K562 (cell line): ENCODE data around the gene GRXCR2. TPM values are rescaled to one million over a fixed set of nuclear protein-coding genes. Genes with fewer than 3 reads are reported as not detected.

Experiments used
- AFF1 ChIP-seq, 2 experiments: fragments of 450-650 bp; IDR thresholded peaks; 2 replicates each; pipeline ENCODE4 v1.6.1; 2018; ENCODE audit warnings: mild to moderate bottlenecking in 2 of 2, low read depth in 1 of 2; ENCODE audit not compliant: partially characterized antibody in 2 of 2
- ATF3 ChIP-seq, 2 experiments: fragments of 450-650 bp in 1 of 2; sonication (generic) in 1 of 2; formaldehyde crosslinking in 1 of 2; IDR thresholded peaks in 1 of 2; conservative IDR thresholded peaks in 1 of 2; 2 replicates each; pipeline versions ENCODE4 v1.6.1 to v1.8.1; 2016 to 2023; ENCODE audit warnings: mild to moderate bottlenecking in 2 of 2, moderate library complexity in 2 of 2, inconsistent platforms in 1 of 2, missing genetic modification reagents in 1 of 2
- FOXJ3 ChIP-seq: sonication (generic); formaldehyde crosslinking; IDR thresholded peaks from 2 replicates; pipeline ENCODE4 v1.4.0; 2020; ENCODE audit warnings: mild to moderate bottlenecking, missing genetic modification reagents
- SMC3 ChIP-seq: conservative IDR thresholded peaks from 2 replicates; pipeline ENCODE4 v1.6.1; 2011; ENCODE audit warnings: low read depth, low read length, improper control_type of control experiment; ENCODE audit not compliant: insufficient read depth
- TBL1XR1 ChIP-seq, 2 experiments: IDR thresholded peaks; 2 replicates each; pipeline ENCODE4 v1.6.1; 2012; ENCODE audit warnings: improper control_type of control experiment in 2 of 2, low read length in 2 of 2, mild to moderate bottlenecking in 1 of 2
- polyA plus RNA-seq, 8 experiments: library from polyadenylated mRNA; depleted of rRNA in 4 of 8; stranded (reverse) in 5 of 8; unstranded in 3 of 8; fragments of >200 nt; fragmentation: Nextera tagmentation in 2 of 8; fragmentation: Illumina TruSeq in 1 of 8; extraction: Ambion mirVana in 2 of 8; extraction: Trizol in 1 of 8; gene quantifications; 2 replicates each; pipeline versions ENCODE4 v1.2.1 to v1.2.3, GENCODE V29; 2011 to 2014; ENCODE audit warnings: inconsistent platforms in 1 of 8, missing spikeins in 1 of 8
- total RNA-seq, 7 experiments: library from RNA; depleted of rRNA in 6 of 7; stranded (reverse); fragments of >200 nt in 6 of 7; fragmentation: Illumina TruSeq in 2 of 7; extraction: Trizol in 2 of 7; gene quantifications; 2 replicates each; pipeline versions ENCODE4 v1.2.1 to v1.2.3, GENCODE V29; 2011 to 2021; ENCODE audit warnings: low replicate concordance in 1 of 7

Gene GRXCR2
- total and polyA plus RNA-seq, 9 of the 15 experiments (the other 6 are each of a cell fraction or from before 2014, with no cell fraction given): not detected

- no peak for TF ChIP-seq ATF3 (IDR thresholded peaks at IDR 0.05)
- TF ChIP-seq ATF3 (CRISPR knock-in tag; conservative IDR thresholded peaks at IDR 0.05): no peak
- no peak for TF ChIP-seq TBL1XR1 (IDR thresholded peaks at IDR 0.05; ENCODE audit: low read length in 2 of 2)
- no peak for TF ChIP-seq FOXJ3 (CRISPR knock-in tag)
- TF ChIP-seq AFF1 (IDR thresholded peaks at IDR 0.05; ENCODE audit: low read depth in 1 of 2, partially characterized antibody in 2 of 2): no peak
- TF ChIP-seq SMC3: peak; percentile 37; the same call in 1 of the 2 replicates
These were observed 47.0 kb downstream of the GRXCR2 start (continued) for GRCh38 chr5:145825751-145826180.
